ENCODE data around the gene PITPNB.

Gene PITPNB

GRCh38 chr22:27903805-27904473 lies 15.1 kb downstream of the PITPNB start:
- TF ChIP-seq GATA3 (IDR thresholded peaks at IDR 0.05; ENCODE audit: low read depth, low read length) (no peak), GATA2 (IDR thresholded peaks at IDR 0.05; ENCODE audit: low read depth, low read length) (no peak)

DNA sequence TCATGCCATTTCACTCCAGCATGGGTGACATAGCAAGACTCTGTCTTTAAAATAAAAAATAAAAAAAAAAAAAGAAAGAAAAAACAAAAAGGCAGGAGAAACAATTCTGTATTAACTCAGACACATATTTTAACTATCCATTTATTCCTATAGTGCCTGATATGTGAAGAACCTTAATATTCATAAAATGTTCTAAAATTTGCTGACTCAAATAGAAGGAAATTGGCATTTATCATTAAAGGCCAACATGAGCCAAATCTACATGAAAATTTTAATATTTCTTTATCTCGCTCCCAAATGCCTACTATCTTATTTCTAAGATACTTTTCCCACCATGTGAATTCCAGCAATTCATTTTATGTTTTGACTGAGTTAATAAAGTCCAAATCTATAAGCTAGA lies 18.9 kb downstream of the PITPNB start:
- TF ChIP-seq GATA2 (IDR thresholded peaks at IDR 0.05; ENCODE audit: low read depth, low read length) (no peak), GATA3 (IDR thresholded peaks at IDR 0.05; ENCODE audit: low read depth, low read length) (no peak)

DNA sequence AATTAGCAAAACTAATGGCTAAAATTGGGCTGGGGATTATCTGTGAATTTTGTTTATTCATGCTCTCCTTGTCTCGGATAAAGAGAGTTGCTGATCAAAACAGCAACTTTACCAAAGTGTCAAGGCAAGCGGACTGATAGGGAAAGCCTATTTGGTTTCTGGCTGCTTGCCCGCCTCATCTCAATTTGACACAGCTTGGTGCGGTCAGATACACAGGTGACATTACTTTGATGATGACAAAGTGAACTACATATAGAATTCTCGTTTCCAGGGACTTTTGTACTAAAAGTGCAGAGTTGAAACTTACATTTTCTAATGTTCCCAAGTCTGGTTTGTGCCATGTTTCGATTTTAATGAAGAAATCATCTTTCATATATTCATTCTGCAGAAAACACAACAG lies 22.8 kb downstream of the PITPNB start:
- TF ChIP-seq GATA3 (IDR thresholded peaks at IDR 0.05; ENCODE audit: low read depth, low read length) (no peak), GATA2 (IDR thresholded peaks at IDR 0.05; ENCODE audit: low read depth, low read length) (no peak)

DNA sequence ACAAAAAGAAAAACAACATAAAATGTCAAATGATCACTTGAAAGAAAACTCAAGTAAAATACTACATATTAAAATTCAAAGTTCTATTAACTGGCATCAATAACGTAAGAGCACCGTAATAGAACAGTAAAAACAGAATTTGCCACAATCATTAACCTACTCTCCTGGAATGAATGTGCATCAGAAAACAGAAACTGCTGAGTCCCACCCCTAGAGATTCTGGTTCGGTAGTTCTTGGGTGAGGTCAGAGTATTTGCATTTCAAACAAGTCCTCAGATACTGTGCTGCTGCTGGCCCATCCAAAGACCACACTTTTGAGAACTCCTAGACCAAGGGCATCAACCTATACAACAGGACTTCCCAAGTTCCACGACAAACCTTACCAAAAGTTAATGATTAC lies 23.5 kb downstream of the PITPNB start:
- TF ChIP-seq GATA2 (IDR thresholded peaks at IDR 0.05; ENCODE audit: low read depth, low read length) (no peak), GATA3 (IDR thresholded peaks at IDR 0.05; ENCODE audit: low read depth, low read length) (no peak)

DNA sequence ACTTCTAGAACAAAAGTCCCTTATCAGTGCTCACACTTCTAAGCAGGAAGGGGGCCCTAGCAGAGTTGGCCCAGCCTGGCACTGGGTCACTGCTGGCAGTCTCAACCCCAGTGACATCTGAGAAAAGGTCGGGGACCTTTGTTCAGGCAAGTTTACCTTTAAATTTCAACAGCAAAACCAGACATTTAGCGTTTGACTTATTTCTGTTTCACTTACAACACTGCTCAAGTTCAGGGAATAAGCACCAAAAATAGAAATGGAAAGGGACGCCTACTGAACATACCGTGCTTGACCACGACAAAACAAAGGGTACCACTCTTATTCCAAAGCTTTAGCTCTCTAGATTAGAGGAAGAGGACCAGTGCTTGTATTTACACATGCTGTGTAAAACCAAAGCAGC lies 26.2 kb downstream of the PITPNB start:
- TF ChIP-seq GATA3 (IDR thresholded peaks at IDR 0.05; ENCODE audit: low read depth, low read length): no peak
- no peak for TF ChIP-seq GATA2 (IDR thresholded peaks at IDR 0.05; ENCODE audit: low read depth, low read length)

GRCh38 chr22:27892064-27892463 lies 27.0 kb downstream of the PITPNB start:
- no peak for TF ChIP-seq GATA2 (IDR thresholded peaks at IDR 0.05; ENCODE audit: low read depth, low read length)
- TF ChIP-seq GATA3 (IDR thresholded peaks at IDR 0.05; ENCODE audit: low read depth, low read length): no peak

DNA sequence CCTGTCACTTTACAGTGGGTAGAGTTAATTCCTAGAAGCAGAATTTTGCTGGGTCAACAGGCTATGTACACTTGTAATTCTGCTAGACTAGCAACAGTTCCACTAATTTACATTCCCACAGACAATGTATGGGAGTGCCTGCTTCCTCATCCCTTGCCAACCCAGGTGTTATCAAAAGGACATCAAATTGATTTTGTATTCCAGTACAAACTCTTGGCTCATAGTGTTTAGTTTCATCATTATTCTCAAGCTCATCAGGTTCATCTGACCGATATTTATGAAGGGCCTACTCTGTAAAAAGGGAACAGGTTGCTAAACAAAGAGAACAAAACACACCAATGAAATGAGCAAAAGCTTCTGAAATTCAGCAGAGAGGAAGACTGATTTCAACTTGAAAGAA lies 30.7 kb downstream of the PITPNB start:
- TF ChIP-seq GATA2 (IDR thresholded peaks at IDR 0.05; ENCODE audit: low read depth, low read length): no peak
- TF ChIP-seq GATA3 (IDR thresholded peaks at IDR 0.05; ENCODE audit: low read depth, low read length): no peak

DNA sequence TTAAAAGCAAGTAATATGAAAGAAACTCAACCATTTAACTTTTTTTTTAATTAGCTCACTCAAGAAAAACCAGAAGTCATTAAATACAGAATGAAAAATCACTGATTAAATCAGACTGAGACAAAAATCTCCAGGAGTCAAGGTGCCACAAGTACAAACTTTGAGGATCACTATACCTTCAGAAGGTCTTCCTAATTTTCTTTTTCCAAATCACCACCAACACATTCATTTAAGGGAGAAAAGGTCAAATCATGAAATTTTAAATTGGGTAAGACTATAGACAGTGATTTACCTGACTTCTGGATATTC lies 32.3 kb downstream of the PITPNB start:
- TF ChIP-seq GATA3 (IDR thresholded peaks at IDR 0.05; ENCODE audit: low read depth, low read length) (no peak), GATA2 (IDR thresholded peaks at IDR 0.05; ENCODE audit: low read depth, low read length) (no peak)

- TF ChIP-seq GATA2 (IDR thresholded peaks at IDR 0.05; ENCODE audit: low read depth, low read length): no peak
- no peak for TF ChIP-seq GATA3 (IDR thresholded peaks at IDR 0.05; ENCODE audit: low read depth, low read length)
These were observed 32.8 kb downstream of the PITPNB start for GRCh38 chr22:27885977-27886842.

DNA sequence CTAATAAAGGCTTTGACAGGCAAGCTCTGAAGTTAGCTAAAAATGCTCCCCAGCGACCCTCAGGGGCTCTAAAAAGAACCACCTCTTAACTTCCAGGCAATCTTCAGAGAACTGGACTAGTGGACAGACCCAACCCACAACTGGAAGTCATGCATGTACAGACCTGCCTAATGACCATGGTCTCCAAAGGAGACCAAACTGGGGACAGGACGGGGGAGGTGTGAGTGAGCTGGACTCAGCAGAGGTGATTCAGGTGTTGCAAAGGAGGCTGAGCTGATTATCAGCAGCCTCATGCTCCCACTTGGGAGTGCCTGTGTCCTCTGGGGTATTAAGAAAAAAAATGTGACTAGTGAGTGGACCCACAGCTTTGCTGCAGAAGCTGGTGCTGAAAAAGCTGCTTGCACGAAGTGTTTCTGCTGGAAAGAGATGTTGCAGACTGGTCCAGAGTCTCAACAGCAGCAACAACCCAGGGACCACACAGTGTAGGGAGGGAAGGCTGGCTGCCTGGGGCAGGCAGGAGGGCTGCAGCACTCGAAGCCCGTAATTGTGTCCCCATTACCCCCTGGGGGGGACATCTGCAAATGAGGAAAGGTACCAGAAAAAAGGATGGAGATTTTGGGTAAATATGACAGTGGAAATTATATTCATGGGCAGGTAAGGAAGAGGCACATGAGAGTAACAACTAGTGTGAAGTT lies 35.3 kb downstream of the PITPNB start:
- no peak for TF ChIP-seq GATA2 (IDR thresholded peaks at IDR 0.05; ENCODE audit: low read depth, low read length)
- no peak for TF ChIP-seq GATA3 (IDR thresholded peaks at IDR 0.05; ENCODE audit: low read depth, low read length)

DNA sequence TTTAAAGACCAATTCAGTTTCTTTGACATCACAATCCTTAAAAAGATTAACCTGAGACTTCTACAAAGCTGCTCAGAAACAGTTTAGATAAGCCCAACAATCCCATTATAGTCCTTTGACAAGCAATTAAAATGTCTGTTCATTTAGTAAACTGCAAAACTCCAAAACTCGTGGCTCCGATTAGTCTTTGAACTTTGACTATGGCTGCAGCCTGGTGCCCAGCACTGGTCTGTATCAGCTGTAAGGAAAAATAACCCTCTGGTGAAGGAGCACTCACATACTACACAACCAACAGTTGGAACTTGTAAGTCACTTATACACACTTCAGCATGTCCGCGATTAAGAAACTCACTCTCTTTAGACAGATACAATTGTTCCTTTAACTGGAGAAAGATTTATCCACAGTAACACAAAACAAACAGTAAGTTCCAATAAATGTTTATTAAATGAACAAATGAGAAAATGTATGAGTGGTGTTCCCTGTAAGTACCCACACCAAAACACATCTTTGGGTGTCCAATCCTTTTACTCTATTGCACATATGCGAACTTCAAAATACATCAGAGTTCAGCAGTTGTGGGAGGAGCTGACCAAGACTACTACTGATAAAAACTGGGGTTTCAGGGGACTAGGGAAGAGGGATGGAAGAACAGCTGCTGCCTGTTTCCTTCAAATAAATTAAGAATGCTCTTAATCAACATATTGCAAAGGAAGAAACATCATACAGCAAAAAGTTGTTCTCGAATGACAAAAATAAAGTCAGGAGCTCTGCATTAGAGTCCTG lies 36.4 kb downstream of the PITPNB start:
- no peak for TF ChIP-seq GATA3 (IDR thresholded peaks at IDR 0.05; ENCODE audit: low read depth, low read length)
- TF ChIP-seq GATA2 (IDR thresholded peaks at IDR 0.05; ENCODE audit: low read depth, low read length): no peak

- TF ChIP-seq GATA2 (IDR thresholded peaks at IDR 0.05; ENCODE audit: low read depth, low read length) (no peak), GATA3 (IDR thresholded peaks at IDR 0.05; ENCODE audit: low read depth, low read length) (no peak)
These were observed 37.6 kb downstream of the PITPNB start for GRCh38 chr22:27881421-27881820.

- no peak for TF ChIP-seq GATA2 (IDR thresholded peaks at IDR 0.05; ENCODE audit: low read depth, low read length)
- TF ChIP-seq GATA3 (IDR thresholded peaks at IDR 0.05; ENCODE audit: low read depth, low read length): no peak
These were observed 38.2 kb downstream of the PITPNB start for GRCh38 chr22:27880778-27881394.
